ENCODE measurements around the gene TGFB2.

DNA sequence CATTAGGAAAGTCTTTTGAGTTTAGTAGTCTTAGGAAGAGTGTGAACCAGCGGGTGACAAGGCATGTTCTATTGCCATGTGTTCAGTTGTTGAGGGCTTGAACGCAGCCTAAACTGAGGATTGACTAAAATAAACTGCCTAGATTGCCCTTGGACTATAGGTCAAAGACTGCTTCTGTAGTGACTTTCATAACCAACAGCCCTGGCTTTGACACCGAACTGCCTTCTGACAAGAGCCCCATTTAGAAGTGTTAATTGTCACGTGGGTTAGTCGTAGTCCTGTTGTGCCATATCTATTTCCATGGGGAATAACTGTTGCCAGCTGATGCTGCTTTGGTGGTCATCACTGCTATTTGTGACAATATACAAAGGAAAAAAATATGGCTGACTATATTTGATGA is 90.4 kb downstream of the TGFB2 start:
- TF ChIP-seq, protein P1, sequence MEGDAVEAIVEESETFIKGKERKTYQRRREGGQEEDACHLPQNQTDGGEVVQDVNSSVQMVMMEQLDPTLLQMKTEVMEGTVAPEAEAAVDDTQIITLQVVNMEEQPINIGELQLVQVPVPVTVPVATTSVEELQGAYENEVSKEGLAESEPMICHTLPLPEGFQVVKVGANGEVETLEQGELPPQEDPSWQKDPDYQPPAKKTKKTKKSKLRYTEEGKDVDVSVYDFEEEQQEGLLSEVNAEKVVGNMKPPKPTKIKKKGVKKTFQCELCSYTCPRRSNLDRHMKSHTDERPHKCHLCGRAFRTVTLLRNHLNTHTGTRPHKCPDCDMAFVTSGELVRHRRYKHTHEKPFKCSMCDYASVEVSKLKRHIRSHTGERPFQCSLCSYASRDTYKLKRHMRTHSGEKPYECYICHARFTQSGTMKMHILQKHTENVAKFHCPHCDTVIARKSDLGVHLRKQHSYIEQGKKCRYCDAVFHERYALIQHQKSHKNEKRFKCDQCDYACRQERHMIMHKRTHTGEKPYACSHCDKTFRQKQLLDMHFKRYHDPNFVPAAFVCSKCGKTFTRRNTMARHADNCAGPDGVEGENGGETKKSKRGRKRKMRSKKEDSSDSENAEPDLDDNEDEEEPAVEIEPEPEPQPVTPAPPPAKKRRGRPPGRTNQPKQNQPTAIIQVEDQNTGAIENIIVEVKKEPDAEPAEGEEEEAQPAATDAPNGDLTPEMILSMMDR (IDR thresholded peaks at IDR 0.05) = no peak
- no peak for TF ChIP-seq POLR2A (IDR thresholded peaks at IDR 0.05)

Data from sigmoid colon (tissue), 3 donors.